Measurements from ENCODE around the gene CTDSP1. TPM values are rescaled to one million over a fixed set of nuclear protein-coding genes. Genes with fewer than 3 reads are reported as not detected.

CTDSP1 gene
- total RNA-seq, 1 experiment from 2014 or later = 25.4 TPM

DNA sequence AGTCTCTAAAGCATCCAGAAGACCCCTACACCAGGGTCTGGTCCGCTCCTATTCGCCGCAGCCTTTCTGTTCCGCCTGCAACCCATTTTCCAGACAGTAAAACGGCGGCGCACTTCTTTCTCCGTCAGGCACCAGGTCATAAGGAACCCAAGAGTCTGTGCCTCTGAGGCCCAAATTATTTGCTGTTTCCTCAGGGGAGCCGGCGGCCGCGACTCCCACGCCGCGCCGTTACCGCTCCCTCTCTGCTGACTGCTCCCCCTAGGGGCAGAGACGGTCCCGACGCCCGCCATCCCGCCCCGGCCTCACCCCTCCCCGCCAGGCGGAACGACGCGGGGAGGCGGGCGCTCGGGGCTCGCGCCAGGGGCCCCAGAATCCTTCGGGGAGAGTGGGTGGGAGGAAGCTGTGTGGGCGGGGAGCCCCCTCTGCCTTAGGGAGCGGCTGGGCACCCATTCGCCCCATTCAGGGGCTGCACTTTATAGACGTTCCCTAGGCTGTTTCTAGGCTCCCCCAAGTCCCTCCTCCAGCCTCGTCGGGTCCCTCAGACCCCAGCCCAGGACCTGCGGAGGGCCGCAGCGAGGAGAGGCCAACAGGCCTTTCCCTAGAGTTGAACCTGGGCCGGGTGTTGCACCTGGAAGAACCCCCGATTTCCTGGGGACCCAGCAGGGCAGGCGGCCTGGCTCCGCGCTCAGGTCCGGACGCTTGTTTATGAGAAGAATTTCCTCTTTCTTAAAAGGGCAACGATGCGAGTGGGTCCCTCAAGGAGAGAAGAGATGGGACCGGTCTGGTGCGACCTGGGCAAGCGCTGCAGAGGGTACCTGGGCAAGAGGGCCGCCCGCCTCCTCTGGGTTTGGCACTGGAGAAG, 3.6 kb upstream of the CTDSP1 start (continued):
- TF ChIP-seq, protein P1, sequence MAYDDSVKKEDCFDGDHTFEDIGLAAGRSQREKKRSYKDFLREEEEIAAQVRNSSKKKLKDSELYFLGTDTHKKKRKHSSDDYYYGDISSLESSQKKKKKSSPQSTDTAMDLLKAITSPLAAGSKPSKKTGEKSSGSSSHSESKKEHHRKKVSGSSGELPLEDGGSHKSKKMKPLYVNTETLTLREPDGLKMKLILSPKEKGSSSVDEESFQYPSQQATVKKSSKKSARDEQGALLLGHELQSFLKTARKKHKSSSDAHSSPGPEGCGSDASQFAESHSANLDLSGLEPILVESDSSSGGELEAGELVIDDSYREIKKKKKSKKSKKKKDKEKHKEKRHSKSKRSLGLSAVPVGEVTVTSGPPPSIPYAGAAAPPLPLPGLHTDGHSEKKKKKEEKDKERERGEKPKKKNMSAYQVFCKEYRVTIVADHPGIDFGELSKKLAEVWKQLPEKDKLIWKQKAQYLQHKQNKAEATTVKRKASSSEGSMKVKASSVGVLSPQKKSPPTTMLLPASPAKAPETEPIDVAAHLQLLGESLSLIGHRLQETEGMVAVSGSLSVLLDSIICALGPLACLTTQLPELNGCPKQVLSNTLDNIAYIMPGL (CRISPR knock-in tag; IDR thresholded peaks at IDR 0.05) = peak; percentile 81
- TF ChIP-seq GTF2I (CRISPR knock-in tag; conservative IDR thresholded peaks at IDR 0.05) = peak; percentile 79; the same call in 1 of the 2 replicates
- TF ChIP-seq CREM (CRISPR knock-in tag; IDR thresholded peaks at IDR 0.05) = peak; percentile 52; the same call in 1 of the 2 replicates
- no peak for TF ChIP-seq ZNF317 (CRISPR knock-in tag; IDR thresholded peaks at IDR 0.05; ENCODE audit: borderline replicate concordance, low read depth)
- TF ChIP-seq ETV6 (CRISPR knock-in tag; IDR thresholded peaks at IDR 0.05) = no peak
- TF ChIP-seq, protein P2, sequence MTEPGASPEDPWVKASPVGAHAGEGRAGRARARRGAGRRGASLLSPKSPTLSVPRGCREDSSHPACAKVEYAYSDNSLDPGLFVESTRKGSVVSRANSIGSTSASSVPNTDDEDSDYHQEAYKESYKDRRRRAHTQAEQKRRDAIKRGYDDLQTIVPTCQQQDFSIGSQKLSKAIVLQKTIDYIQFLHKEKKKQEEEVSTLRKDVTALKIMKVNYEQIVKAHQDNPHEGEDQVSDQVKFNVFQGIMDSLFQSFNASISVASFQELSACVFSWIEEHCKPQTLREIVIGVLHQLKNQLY (CRISPR knock-in tag; IDR thresholded peaks at IDR 0.05) = 0 out of 2 replicates have a peak, but pooled peaks have one; percentile 29
- 0 out of 2 replicates have a peak, but pooled peaks have one; percentile 33 for TF ChIP-seq NFE2L1 (CRISPR knock-in tag; IDR thresholded peaks at IDR 0.05)
- TF ChIP-seq CREB1 (CRISPR knock-in tag; IDR thresholded peaks at IDR 0.05) = no peak
- TF ChIP-seq ZNF219 (CRISPR knock-in tag; IDR thresholded peaks at IDR 0.05; ENCODE audit: borderline replicate concordance) = peak; percentile 33; the same call in 1 of the 2 replicates
- peak; percentile 57; the same call in 1 of the 2 replicates for TF ChIP-seq TEAD1 (CRISPR knock-in tag; IDR thresholded peaks at IDR 0.05)
- TF ChIP-seq, protein P3, sequence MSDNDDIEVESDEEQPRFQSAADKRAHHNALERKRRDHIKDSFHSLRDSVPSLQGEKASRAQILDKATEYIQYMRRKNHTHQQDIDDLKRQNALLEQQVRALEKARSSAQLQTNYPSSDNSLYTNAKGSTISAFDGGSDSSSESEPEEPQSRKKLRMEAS (CRISPR knock-in tag; IDR thresholded peaks at IDR 0.05) = peak; percentile 83
- TF ChIP-seq, protein P4, sequence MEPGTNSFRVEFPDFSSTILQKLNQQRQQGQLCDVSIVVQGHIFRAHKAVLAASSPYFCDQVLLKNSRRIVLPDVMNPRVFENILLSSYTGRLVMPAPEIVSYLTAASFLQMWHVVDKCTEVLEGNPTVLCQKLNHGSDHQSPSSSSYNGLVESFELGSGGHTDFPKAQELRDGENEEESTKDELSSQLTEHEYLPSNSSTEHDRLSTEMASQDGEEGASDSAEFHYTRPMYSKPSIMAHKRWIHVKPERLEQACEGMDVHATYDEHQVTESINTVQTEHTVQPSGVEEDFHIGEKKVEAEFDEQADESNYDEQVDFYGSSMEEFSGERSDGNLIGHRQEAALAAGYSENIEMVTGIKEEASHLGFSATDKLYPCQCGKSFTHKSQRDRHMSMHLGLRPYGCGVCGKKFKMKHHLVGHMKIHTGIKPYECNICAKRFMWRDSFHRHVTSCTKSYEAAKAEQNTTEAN (CRISPR knock-in tag; IDR thresholded peaks at IDR 0.05) = 0 out of 2 replicates have a peak, but pooled peaks have one; percentile 62

DNA sequence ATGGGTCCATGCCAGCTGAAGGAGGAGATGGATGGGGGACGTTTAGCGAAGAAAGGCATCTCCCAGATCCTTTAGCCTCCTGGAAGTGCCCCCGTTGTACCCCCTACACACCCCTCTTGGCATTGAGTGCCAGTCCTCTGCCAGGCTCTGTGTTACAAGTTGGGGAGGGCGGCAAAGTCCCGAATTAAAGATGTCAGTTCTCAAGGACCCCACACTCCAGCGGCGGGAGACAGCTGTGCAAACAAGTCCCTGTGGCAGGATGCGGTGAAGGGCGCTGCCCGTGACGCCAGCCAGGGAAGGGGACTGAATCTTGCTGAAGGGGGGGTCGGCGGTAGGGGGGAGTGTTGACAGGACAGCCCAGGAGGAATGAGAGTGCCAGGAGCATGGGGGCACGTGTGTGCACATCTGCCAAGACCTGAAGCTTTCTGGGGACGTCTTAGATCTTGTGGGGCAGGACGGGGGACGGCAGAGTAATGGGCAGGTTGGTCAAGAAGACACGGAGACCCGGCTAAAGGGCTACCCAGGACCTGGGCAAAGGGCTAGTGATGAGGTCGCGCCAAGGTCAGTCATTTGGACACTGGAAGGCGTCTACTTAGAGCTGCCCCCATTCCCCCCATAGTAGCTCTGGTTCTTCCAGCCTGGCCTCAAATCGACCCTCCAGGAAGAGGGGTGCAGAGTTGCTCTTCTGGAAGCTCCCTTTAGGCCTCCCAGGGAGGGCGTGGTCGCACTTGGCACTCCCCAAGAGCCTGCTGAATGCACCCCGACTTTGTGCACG, 2.8 kb upstream of the CTDSP1 start:
- Mint-ChIP-seq H3K27me3 (ENCODE audit: low read depth) (peaks cover 41% of the 10 kb centered on the region), H3K27ac (no peak overlapping the region), H3K4me1 (peaks cover 29% of the 10 kb centered on the region), H3K9me3 (no peaks in the 10 kb centered on the region), H3K36me3 (no peaks in the 10 kb centered on the region), H3K4me3 (peak overlapping the region; percentile 88)
- ATAC-seq (no peak), DNase-seq (ENCODE audit: low spot score) (peak; percentile 46)
- CTCF ChIA-PET = interaction anchor here (0.6 to 5.1 kb wide), 19 partner anchors 8 to 171 kb away, joined by 3 to 52 read pairs (median 5); partner anchors contain the start of genes AAMP, GPBAR1, PNKD and TMBIM1
- POLR2A ChIA-PET = interaction anchor here (1.0 kb wide), 2 partner anchors 9 to 110 kb away, joined by 3 read pairs; no protein-coding TSS in a partner anchor
- no peak for TF ChIP-seq TP53 (CRISPR knock-in tag; IDR thresholded peaks at IDR 0.05)
- TF ChIP-seq, protein P5, sequence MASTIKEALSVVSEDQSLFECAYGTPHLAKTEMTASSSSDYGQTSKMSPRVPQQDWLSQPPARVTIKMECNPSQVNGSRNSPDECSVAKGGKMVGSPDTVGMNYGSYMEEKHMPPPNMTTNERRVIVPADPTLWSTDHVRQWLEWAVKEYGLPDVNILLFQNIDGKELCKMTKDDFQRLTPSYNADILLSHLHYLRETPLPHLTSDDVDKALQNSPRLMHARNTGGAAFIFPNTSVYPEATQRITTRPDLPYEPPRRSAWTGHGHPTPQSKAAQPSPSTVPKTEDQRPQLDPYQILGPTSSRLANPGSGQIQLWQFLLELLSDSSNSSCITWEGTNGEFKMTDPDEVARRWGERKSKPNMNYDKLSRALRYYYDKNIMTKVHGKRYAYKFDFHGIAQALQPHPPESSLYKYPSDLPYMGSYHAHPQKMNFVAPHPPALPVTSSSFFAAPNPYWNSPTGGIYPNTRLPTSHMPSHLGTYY (CRISPR knock-in tag; IDR thresholded peaks at IDR 0.05) = no peak
- TF ChIP-seq, protein P6, sequence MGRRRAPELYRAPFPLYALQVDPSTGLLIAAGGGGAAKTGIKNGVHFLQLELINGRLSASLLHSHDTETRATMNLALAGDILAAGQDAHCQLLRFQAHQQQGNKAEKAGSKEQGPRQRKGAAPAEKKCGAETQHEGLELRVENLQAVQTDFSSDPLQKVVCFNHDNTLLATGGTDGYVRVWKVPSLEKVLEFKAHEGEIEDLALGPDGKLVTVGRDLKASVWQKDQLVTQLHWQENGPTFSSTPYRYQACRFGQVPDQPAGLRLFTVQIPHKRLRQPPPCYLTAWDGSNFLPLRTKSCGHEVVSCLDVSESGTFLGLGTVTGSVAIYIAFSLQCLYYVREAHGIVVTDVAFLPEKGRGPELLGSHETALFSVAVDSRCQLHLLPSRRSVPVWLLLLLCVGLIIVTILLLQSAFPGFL (CRISPR knock-in tag; IDR thresholded peaks at IDR 0.05; ENCODE audit: borderline replicate concordance) = no peak
- TF ChIP-seq, protein P7, sequence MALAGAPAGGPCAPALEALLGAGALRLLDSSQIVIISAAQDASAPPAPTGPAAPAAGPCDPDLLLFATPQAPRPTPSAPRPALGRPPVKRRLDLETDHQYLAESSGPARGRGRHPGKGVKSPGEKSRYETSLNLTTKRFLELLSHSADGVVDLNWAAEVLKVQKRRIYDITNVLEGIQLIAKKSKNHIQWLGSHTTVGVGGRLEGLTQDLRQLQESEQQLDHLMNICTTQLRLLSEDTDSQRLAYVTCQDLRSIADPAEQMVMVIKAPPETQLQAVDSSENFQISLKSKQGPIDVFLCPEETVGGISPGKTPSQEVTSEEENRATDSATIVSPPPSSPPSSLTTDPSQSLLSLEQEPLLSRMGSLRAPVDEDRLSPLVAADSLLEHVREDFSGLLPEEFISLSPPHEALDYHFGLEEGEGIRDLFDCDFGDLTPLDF (CRISPR knock-in tag; IDR thresholded peaks at IDR 0.05) = no peak
- no peak for TF ChIP-seq ZBTB21 (CRISPR knock-in tag; IDR thresholded peaks at IDR 0.05; ENCODE audit: borderline replicate concordance)
- TF ChIP-seq ZNF423 (CRISPR knock-in tag; IDR thresholded peaks at IDR 0.05) = no peak
- no peak for TF ChIP-seq OVOL2 (CRISPR knock-in tag; IDR thresholded peaks at IDR 0.05; ENCODE audit: borderline replicate concordance)
- no peak for TF ChIP-seq HMGA2 (CRISPR knock-in tag; IDR thresholded peaks at IDR 0.05)
- TF ChIP-seq, protein P8, sequence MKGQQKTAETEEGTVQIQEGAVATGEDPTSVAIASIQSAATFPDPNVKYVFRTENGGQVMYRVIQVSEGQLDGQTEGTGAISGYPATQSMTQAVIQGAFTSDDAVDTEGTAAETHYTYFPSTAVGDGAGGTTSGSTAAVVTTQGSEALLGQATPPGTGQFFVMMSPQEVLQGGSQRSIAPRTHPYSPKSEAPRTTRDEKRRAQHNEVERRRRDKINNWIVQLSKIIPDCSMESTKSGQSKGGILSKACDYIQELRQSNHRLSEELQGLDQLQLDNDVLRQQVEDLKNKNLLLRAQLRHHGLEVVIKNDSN (CRISPR knock-in tag; IDR thresholded peaks at IDR 0.05) = no peak
- no peak for TF ChIP-seq ZNF219 (CRISPR knock-in tag; IDR thresholded peaks at IDR 0.05; ENCODE audit: borderline replicate concordance)

All from WTC11 (cell line).